HL-60/S4 treated with phorbol 12-myristate 13-acetate at 8.2 ng/mL for 4 days and 3 days (cell line): Measurements from ENCODE around the gene SPEF1.
"Not testable (repeated sequence)": the region's sequence is repeated elsewhere in the genome, so short reads cannot be mapped to it uniquely, and the experiment has no call there.

Experiments
- in situ Hi-C: fragments of 300-500 bp; cut with MboI; formaldehyde crosslinking; loops from 2 replicates; pipeline ENCODE4 v1.15.0; 2022; ENCODE audit warnings: low sequenced_read_pairs

SPEF1 gene

DNA sequence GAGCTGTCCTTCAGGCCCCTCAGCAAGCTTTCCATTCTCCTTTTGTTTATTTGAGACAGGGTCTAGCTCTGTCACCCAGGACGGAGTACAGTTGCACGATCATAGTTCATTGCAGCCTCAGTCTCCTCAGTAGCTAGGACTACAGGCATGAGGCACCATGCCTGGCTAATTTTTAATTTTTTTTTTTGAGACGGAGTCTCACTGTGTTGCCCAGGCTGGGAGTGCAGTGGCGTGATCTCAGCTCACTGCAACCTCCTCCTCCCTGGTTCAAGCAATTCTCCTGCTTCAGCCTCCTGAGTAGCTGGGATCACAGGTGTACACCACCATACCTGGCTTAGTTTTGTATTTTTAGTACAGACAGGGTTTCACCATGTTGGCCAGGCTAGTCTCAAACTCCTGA, 8.0 kb upstream of the SPEF1 start:
- in situ Hi-C loops: not testable (repeated sequence)

DNA sequence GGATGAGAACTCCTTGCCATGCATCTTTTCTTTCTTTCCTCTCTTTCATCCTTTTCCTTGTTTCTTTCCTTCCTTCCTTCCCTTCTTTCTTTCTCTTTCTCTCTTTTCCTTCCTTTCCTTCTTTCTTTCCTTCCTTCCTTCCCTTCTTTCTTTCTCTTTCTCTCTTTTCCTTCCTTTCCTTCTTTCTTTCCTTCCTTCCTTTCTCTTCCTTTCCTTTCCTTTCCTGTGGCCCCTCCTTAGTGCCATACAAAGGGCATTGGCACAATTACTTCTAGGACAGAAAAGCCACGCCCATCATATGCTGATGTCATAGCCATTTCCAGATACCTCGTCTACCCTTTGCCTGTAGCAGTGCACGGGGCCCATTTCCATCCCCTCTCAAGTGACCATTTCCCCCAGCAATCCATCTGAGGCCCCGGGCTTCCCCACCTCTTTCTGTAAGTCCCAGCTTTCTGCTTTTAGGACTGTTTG, 7.5 kb upstream of the SPEF1 start:
- in situ Hi-C loops: no loop called here

DNA sequence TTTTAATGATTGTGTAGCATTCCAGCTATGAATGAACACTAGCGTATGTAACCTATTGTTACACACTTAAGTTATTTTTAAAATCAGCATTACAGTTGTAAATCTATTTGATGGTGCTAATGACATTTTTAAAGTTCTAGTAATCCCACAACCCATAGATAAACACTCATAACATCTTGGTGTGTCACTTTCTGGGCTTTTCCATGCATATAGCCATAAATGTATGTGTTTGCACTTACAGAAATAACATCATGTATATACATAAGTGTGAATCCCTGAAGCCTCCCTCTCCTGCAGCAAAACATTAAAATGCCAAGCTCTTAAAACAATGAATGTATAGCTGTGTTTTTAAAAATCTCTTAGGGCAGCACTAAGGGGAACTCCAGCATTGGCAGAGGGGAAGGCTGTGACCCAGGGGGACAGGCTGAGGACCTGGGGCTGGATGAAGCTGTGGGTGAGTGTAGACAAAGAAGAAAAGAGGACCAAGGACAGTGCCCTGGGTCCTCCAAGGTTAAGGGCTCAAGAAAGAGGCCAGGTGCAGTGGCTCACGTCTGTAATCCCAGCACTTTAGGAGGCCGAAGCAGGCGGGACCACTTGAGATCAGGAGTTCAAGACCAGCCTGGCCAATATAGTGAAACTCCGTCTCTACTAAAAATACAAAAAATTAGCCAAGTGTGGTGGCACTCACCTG, 6.2 kb upstream of the SPEF1 start:
- in situ Hi-C loops: no loop called here

DNA sequence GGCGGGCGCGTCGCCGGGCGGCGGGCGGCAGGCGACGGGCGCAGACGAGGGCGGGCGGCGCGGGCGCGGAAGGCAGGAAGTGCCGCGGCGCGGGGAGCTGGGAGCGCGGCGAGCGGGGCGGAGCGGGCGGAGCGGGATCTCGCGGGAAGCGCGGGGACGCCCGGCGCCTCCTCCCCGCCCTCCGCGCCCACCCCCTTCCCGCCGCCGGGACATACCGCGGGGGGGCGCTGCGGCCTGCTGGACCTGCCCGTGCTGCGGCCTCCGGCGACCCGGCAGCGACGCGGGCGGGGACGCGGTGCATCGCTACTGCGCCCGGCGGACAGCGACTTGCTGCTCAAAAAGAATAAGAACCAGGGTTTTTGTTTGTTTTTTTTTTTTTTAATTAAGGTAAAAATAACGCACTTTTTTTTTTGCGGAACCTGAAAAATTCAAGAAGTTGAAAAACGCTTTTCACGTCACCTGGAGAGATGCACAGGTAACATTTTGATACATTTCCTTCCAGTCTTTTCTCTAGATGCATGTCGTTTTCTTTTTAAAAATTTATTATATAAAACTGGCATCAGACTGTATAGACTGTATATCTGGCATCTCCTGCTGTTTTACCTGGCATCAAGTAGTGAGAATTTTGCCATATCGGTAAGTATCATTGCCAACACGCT, 5.5 kb upstream of the SPEF1 start, which contains the start of gene CENPB:
TSS of gene CENPB (minus strand) at position 76 of the 659 bp plus-strand sequence. CDS start 257 bp downstream, outside the sequence.
- in situ Hi-C loops: no loop called here

DNA sequence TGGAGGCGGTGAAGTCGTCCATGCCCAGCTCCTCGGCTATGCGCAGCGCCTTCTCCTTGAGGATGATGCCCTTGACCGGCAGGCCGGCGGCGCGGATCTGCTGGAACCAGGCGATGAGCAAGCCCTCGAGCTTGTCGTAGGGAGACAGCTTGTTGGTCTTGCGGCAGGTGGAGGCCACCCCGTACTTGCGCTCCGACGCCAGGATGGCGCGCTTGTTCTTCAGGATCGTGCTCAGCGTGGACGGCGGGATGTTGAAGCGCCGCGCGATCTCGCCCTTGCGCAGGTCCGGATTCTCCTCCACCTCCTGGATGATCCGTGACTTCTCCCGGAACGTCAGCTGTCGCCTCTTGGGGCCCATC, 4.9 kb upstream of the SPEF1 start:
- in situ Hi-C loops: no loop called here

DNA sequence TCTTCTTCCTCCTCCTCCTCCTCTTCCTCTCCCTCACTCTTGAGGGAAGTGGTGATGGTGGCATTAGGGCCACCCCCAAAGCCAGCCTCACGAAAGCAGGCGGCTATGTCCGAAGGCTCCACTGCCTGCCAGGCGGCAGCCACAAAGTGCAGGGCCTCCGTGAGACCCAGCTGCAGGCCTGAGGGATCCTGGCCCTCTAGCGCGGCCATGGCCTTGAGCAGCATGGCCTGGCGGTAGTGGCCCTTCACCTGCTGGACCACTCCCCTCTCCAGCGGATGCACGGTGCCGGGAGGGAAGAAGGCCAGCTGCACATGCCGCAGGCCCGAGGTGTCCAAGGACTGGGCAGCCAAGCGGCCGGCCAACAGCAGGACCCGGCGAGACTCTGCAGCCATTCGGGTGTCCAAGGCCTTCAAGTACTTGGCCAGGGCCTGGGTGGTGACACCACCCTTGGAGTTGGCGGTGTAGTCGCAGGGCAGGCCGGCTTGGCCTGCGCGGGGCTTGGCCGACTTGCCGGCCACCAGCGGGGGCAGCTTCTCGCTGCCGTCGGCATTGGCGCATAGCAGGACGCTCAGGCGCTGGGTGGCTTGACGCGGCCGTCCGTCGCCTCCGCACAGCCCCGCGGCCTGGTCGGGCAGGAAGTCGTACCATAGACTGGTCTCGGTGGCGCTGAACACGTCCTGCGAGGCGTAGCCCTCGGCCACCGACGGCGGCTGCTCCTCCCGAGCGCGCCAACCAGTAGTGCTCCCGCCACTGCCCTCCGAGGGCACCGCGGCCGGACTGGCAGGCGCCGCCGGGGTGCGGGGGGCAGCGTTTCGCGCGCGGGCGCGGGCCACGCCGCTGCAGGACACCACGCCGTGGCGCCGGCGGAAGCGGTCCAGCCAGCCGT, 4.2 kb upstream of the SPEF1 start:
- in situ Hi-C loops: no loop called here

DNA sequence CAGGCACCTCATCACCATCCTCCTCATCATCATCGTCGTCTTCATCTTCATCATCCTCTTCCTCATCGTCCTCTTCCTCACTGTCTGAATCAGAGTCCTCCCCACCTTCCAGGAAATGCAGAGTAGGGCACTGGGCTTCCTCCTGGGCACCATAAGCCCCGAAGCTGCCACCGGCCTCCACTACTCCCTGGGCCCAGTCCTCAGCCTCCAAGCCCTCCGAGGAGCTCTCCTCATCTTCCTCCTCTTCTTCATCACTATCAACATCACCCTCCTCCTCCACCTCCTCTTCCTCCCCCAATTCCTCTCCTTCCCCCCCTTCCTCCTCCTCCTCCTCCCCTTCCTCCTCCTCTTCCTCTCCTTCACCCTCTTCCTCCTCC, 3.6 kb upstream of the SPEF1 start:
- in situ Hi-C loops: no loop called here

DNA sequence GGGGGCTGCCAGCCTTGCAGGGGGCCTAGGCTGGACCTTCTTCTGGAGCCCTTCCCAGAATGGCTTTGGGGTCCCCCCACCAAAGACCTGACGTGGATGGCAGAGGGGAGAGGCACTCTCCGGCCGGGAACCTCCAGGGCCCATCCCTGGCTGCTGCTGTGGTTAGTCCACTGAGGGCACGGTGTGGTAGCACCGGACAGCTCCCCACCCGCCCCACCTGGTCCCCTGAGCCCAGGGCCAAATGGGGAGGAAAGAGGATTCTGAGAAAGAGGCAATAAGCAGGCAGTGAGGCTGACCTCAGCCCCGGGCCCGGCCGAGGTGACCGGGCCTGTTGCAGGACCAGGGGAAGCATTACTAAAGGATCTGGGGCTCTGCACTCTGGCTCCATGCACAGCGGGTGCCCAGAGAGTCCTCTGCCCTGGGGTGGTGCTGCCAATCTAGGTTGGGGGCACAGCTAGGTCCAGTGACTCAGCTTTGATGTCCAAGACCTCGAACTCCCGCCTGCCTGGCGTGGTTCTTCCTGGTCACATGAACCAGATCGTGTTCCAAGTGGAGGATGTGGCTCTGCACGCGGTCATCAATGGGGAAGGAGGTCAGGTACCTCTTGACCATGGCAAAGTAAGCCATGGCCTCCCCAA, 3.1 kb upstream of the SPEF1 start:
- in situ Hi-C loops: no loop called here

DNA sequence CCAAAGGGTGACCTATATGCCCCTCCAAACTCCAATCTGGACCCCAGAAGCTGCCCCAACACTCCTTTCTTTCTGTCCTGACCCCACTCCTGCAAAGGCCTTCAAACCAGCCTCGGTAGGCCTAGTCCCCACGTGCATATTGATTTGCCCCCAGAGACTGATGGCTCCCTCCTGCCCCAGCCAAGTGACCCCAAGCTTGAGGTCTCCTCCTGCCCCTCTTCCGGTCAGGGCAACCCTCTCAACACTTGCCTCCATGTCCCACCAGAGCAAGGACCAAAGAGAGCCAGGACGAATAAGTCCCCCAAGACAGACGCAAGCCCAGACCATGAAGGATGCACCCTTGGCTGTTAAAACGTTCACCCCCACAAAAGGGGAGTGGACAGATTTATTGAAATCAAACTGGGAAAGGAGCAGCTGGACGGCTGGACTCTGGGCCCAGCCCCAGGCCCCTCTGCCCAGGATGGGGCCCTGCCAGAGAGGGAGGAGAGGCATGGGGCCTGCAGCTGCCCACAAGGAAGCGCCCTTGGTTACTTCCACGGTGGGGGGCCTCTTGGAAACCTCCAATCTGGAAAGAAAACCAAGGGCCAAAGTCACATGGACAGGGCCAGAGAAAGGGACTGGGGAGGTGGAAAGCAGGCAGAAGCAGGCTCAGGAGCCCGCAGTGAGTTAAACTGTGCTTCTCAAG, 2.4 kb upstream of the SPEF1 start:
- in situ Hi-C loops: no loop called here

DNA sequence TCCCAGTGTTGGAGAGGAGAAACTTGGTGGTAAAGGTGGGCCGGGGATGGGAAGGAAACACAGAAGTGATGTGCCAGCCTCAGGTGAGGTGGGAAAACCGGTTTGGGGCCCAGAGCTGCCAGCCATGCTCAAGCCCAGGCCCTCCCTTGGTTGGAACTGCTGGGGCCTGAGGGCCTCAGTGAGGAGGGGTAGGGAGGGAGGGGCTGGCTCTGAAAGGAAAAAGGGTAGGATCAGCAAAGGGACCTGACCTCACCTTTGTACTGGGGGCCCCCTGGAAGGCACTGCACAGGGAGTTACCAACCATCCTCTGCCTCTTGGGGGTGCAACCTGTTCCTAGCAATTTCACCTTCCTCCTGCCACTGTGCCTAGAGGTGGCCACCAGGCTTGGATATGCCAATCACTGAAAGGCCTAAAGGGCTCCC, 1.8 kb upstream of the SPEF1 start:
- in situ Hi-C loops: no loop called here

DNA sequence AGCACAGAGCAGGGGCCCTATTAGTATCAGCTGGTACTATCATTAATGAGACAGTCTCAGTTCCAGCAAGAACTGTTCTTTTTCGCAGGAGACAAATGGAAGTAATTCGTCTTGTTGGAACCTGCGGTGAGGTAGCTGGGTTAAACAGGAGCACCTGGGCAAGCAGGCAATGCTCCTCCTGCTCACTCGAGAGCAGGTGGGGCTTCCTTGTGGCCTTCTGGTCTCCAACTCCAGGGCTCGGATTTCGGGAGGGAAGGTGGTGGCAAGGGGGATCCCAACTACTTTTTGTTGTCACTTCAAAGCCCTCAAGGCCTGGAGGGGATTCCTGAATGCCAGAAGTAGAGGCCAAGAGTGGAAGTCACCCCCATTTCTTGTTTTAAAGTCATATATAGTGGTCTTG, 1.3 kb upstream of the SPEF1 start:
- in situ Hi-C loops: no loop called here

DNA sequence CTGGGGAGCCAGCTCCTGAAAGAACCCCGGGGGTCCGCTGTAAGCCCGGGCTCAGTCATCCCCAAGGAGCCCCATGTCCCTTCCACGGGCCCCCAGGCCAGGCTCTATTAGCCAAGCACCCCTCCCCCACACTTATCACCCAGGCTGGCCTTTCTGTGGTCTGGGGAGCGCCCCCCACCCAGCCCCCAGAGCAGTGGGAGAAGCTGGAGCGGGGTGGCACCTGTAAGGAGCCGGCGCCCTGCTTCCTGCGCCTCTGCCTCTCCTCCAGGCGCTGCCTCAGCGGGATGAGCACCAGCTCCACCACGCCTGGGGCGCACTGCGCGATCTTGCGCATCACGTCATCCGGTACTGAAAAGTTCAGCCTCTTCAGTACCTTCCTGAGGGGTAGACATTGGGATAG, 2.3 kb downstream of the SPEF1 start:
- in situ Hi-C loops: no loop called here

DNA sequence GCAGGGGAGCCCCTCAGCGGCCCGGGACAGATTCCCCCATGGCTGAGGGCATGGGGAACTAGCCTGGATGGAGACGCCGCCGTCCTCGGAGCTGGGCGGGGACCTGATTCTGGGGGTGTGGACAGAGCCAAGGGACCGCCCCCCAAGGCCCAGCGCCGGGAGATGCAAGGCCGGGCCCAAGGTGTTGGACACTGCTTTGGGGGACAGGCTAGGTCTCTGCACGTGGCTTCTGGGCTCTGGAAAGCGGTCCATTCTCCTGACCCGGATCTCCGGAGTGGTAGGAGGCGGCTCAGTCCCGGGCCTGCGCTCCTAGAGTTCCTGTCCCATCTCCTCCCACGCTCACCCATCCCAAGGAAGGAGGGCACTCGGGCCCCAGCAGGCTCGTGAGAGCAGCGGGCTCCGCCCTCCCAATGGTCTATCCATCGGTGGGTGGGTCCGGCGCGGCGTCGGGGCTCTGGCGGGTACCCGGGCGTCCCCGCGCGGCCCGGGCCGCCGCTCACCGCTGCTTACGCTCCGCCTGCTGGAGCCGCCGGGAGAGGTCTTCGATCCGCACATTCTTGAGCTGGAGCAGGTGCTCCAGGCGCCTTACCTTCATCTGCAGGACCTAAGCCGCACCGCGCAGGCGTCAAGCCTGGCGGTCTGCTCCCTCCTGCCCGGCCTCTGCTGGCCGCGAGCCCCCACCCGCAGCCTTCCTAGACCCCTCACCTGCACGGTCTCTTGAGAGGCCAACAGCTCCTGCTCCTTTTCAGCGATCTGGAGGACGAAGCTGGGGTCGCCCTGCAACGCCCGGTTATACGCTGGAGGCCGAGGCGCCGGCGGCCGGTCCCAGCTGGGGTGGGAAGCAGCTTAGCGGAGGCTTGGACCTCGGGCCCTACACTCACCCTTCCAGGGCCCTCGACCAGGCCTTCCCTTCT, 3.3 kb downstream of the SPEF1 start:
- in situ Hi-C loops: no loop called here

DNA sequence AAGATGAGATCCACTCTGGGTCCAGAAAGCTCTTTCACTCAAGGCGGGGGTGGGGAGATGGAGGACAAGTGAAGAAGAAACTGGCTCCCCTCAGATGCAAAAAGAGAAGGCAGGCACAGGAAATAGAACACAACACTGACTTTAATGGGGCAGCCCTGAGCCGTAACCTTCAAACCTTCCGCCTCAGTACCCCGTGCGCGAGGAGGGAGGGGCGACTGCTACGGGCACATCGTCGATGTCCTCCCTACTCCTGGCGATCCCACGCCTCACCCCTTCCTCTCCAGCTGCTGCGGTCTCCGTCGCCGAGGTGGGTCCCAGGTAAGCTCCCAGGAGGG, 3.9 kb downstream of the SPEF1 start:
- in situ Hi-C loops: no loop called here

DNA sequence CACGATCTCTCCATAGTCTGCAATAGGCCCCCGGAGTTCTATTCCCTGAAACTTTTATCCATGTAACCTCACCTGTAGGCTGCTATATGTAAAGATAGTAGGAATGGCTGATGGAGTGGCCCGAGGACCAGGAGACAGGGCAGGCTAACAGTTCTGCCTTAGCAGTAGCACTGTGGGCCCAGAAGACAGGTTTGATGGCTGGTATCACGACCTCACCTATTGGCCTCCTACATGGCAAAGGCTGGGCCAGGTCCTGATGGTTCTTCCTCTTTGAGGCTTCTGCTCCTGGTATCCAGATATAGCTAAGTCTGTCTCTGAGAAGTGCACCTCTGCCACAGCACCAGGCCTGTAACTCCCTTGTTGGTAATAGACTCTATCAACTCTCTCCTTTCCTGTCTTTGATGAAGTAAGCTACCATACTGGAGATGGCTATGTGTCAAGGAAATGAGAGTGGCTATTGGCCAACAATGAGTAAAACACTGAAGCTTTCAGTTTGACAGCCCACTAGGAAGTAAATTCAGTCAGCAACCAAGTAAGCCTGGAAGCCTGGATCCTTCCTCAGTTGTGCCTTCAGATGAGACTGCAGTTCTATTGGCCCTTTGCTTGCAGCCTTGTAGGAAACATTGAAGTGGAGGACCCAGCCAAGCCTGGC, 5.7 kb downstream of the SPEF1 start:
- in situ Hi-C loops: no loop called here

DNA sequence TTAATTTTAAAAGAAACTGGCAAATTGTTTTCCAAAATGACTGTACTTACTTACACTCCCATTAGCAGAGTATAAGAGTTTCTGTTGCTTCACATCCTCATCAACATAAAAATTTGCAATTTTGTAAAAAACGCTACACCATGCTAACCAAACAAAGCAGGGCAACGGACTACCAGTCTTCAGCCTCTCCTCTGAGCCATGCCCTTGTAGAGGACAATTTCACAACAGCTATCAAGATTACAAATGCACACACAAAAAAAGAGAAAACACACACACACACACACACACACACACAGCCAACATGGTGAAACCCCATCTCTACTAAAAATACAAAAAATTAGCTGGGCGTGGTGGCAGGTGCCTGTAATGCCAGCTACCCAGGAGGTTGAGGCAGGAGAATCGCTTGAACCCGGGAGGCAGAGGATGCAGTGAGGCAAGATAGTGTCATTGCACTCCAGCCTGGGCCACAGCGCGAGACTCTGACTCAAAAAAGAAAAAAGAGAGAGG, 9.6 kb downstream of the SPEF1 start:
- in situ Hi-C loops: no loop called here

DNA sequence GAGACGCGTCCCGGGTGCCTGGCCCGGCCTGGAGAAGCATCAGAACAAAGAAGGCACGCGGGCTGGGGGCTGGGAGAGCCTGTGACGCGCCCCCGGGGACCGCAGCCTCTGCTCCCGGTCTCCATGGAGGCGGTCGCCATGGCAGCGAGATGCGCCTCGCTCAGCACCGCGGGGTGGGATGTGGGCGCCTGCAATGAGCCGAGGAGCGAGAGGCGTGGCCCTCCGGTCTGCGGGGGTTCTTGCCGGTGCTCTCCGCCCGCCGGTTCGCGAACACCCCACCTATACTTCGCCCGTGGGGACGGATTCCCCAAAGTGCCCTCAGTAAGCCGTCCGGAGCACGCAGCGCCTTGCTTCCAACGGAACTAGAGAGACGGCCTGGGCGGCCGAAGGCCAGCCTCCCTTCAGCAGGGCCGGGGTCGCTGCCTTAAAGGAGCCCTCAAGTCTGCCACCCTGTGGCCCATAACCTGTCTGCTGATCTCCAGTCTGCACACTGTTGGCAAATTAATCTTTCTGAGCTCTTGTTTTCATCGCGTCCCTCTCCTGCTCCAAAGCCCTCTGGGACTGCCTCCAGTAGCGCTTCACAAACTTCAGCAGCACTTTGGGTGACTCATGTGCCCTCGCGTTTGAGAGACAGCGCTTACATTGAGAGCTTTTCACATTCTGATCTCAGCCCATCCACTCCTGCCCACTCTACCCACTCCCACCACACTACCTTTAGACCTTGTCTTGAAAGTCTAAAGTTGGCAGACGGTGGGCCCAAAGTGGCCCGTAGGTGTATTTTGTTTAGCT, 12.7 kb downstream of the SPEF1 start:
- in situ Hi-C loops: no loop called here
